ENCODE data around the gene EXOC3L1. TPM values are rescaled to one million over a fixed set of nuclear protein-coding genes. Genes with fewer than 3 reads are reported as not detected.

The EXOC3L1 gene
- total and polyA plus RNA-seq, 5 experiments from 2014 or later: 0.20 to 0.32 (median 0.31) TPM; not detected in 2

DNA sequence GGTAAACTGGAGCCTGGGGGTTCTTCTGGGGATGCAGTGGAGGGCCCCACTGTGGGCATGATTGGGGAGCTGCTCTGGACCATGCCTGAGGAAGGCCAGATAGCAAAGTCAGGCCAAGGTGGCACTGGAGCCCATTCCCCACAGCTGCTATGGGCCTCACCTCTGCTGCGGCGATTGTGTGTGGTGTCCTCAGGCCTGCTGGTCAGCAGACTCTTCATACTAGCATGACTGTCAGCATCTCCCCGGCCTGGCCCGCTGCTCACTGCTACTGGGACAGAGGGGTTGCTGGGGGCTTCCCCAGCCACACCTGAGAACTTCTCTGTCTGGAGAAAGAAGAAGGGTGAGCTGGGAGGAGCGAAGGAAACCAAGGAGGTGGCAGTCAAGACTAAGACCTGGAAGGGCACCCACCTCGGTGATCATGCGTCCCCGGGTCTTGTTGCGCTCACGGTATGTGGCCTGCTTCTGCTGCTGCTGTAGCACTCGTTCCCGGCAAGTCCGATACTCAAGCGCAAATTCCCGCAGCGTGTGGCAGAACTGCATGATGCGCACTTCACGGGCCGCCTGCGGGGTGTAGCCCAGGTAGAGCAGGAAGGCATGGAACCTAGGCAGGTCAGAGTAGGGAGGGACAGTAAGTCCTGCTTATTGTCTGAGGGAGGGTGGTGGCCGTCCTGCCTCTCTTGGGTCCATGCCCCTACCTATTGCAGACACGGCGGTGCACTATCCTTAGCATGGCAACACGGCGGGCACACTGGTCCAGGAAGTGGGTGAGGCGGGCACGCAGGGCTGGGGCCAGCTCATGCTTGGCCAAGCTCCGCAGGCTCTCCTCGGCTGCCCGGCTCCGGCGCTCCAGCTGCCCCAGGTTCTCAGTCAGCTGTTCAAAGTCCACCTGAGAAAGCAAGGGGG is 40.2 kb upstream of the EXOC3L1 start:
- DNase-seq (peak in 1 of 10 donors; percentile 32), ATAC-seq (no peak)
- no peaks in the 10 kb centered on the region for H3K27me3 Mint-ChIP-seq
- POLR2A ChIA-PET: interaction anchor here (3.6 to 7.8 kb wide), 2 partner anchors 9 to 16 kb away, joined by 24 to 99 read pairs; partner anchors contain the start of genes FHOD1 and SLC9A5
- peak overlapping the region in 3 of 10 donors; percentile 11 to 59 (median 48) for H3K4me3 Mint-ChIP-seq
- no peaks in the 10 kb centered on the region for H3K9me3 Mint-ChIP-seq
- H3K36me3 Mint-ChIP-seq: peaks cover 0 to 30% (median 0%) of the 10 kb centered on the region in 3 donors
- H3K27ac Mint-ChIP-seq: peak overlapping the region in 2 of 10 donors; percentile 13 to 62
- peaks cover 20 to 33% (median 31%) of the 10 kb centered on the region in 4 donors for H3K4me1 Mint-ChIP-seq

- ATAC-seq (no peak), DNase-seq (peak in 1 of 10 donors; percentile 7)
- Mint-ChIP-seq H3K27ac (peak overlapping the region in 3 of 10 donors; percentile 17 to 53 (median 22)), H3K4me3 (peak overlapping the region in 9 of 10 donors; percentile 22 to 100 (median 99)), H3K27me3 (no peaks in the 10 kb centered on the region), H3K36me3 (peaks cover 0 to 29% (median 0%) of the 10 kb centered on the region in 3 donors), H3K9me3 (no peaks in the 10 kb centered on the region), H3K4me1 (peaks cover 25 to 45% (median 43%) of the 10 kb centered on the region in 4 donors)
- POLR2A ChIA-PET: interaction anchor here (3.6 to 7.8 kb wide), 2 partner anchors 10 to 17 kb away, joined by 24 to 99 read pairs; partner anchors contain the start of genes FHOD1 and SLC9A5
These were observed 39.0 kb upstream of the EXOC3L1 start for GRCh38 chr16:67228905-67229304.

DNA sequence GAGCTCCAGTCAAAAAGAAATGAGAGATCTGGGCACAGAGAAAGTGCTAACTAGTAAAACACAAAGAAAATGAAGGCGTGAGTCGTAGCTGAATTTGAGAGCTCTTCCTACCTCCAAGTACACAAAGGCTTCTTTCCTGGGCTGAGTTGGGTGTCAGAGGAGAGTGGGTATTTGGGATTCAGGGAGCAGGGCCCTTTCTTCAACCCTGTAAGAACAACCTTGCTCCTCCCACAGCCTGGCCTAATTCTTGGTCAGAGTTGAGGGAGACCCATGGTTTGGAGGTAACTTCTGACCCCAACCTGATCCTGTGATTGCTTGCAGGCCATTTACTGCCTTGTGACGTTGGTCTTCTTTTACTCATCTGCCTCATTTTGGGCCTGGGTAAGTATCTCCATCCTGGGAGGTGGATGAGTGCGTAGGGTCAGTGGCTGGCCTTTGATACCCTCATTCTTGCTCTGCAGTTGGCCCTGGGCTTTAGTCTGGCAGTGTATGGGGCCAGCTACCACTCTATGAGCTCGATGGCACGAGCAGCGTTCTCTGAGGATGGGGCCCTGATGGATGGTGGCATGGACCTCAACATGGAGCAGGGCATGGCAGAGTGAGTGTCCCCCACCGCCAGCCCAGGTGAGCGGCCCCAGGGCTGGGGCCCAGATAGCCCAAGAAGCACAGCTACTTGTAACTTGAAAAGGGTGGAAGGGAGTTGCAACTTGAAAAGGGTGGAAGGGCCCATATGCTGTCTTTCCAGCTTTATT is 38.3 kb upstream of the EXOC3L1 start:
- H3K9me3 Mint-ChIP-seq: no peaks in the 10 kb centered on the region
- H3K4me1 Mint-ChIP-seq: peaks cover 25 to 49% (median 46%) of the 10 kb centered on the region in 4 donors
- H3K4me3 Mint-ChIP-seq: peak overlapping the region; percentile 97 to 100 (median 99)
- H3K27ac Mint-ChIP-seq: peak overlapping the region in 9 of 10 donors; percentile 22 to 99 (median 98)
- peaks cover 0 to 25% (median 0%) of the 10 kb centered on the region in 3 donors for H3K36me3 Mint-ChIP-seq
- POLR2A ChIA-PET: interaction anchor here (1.3 to 7.8 kb wide), 4 partner anchors 11 to 35 kb away, joined by 4 to 99 read pairs (median 20); partner anchors contain the start of genes E2F4, FHOD1 and SLC9A5
- no peak for ATAC-seq
- DNase-seq: no peak
- H3K27me3 Mint-ChIP-seq: no peaks in the 10 kb centered on the region

DNA sequence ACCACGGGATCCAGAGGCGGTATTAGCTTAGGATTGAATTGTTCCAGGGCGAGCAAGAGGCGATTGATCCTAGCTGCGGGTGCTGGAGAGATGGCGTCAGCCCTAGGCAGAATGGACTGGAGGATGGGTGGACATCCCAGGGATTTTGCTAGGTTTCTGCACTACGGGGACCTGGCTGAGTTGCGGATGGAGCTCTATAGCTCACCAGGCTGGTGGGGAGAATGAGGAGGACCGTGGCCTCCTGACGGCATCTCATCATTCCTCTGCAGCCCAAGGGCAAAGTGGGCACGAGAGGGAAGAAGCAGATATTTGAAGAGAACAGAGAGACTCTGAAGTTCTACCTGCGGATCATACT is 37.6 kb upstream of the EXOC3L1 start:
- DNase-seq (no peak), ATAC-seq (no peak)
- H3K4me1 Mint-ChIP-seq: peaks cover 25 to 53% (median 48%) of the 10 kb centered on the region in 4 donors
- no peaks in the 10 kb centered on the region for H3K27me3 Mint-ChIP-seq
- peak overlapping the region; percentile 97 to 100 (median 99) for H3K4me3 Mint-ChIP-seq
- H3K36me3 Mint-ChIP-seq: peaks cover 0 to 25% (median 0%) of the 10 kb centered on the region in 3 donors
- peak overlapping the region; percentile 93 to 99 (median 99) for H3K27ac Mint-ChIP-seq
- POLR2A ChIA-PET: interaction anchor here (1.0 to 7.8 kb wide), 14 partner anchors 7 to 199 kb away, joined by 3 to 99 read pairs (median 4); partner anchors contain the start of genes CBFB, E2F4, FBXL8 and FHOD1
- H3K9me3 Mint-ChIP-seq: no peaks in the 10 kb centered on the region

- Mint-ChIP-seq H3K36me3 (peaks cover 0 to 25% (median 0%) of the 10 kb centered on the region in 3 donors), H3K4me1 (peaks cover 25 to 53% (median 48%) of the 10 kb centered on the region in 4 donors), H3K9me3 (no peaks in the 10 kb centered on the region), H3K27ac (peak within 1 kb of the TSS; percentile 93 to 99 (median 99)), H3K27me3 (no peaks in the 10 kb centered on the region), H3K4me3 (peak within 1 kb of the TSS; percentile 97 to 100 (median 99))
- ATAC-seq (peak; percentile 94 to 95), DNase-seq (peak; percentile 91 to 99 (median 98))
- POLR2A ChIA-PET: interaction anchor here (0.8 to 7.8 kb wide), 16 partner anchors 8 to 198 kb away, joined by 3 to 99 read pairs (median 4); partner anchors contain the start of genes CBFB, E2F4, FBXL8 and FHOD1
These were observed 37.0 kb upstream of the EXOC3L1 start, which contains the start of gene TMEM208 for GRCh38 chr16:67226804-67227566. TSS of gene TMEM208 (plus strand) at chr16:67227130. CDS start at chr16:67227219, 89 bp downstream.

GRCh38 chr16:67226295-67226803 is 36.4 kb upstream of the EXOC3L1 start:
- POLR2A ChIA-PET: interaction anchor here (0.8 to 7.8 kb wide), 15 partner anchors 9 to 197 kb away, joined by 3 to 99 read pairs (median 4); partner anchors contain the start of genes CBFB, E2F4, FBXL8 and FHOD1
- H3K27me3 Mint-ChIP-seq: no peaks in the 10 kb centered on the region
- H3K9me3 Mint-ChIP-seq: no peaks in the 10 kb centered on the region
- DNase-seq (no peak), ATAC-seq (no peak)
- H3K4me1 Mint-ChIP-seq: peaks cover 25 to 53% (median 48%) of the 10 kb centered on the region in 4 donors
- H3K27ac Mint-ChIP-seq: peak overlapping the region; percentile 93 to 99 (median 99)
- peak overlapping the region; percentile 97 to 100 (median 99) for H3K4me3 Mint-ChIP-seq
- H3K36me3 Mint-ChIP-seq: peaks cover 0 to 22% (median 0%) of the 10 kb centered on the region in 3 donors

DNA sequence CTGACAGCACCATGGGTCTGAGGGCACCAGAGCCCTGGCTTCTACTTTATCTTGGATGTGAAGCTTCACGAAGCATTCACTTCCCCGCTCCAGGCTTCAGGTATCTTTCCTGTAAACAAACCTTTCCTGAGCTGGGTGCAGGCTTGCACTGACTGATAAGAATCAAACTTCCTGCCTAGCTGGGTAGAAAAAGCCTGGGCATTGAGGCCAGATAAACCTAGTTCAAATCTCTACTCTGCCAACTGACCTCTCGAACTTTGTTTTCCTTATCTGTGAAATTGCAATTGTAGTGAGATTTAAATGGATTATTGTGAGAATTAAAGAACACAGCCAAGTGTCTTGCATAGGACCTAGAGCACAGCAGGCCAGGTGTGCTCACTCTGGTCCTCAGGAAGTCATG is 34.1 kb upstream of the EXOC3L1 start:
- H3K4me1 Mint-ChIP-seq: peaks cover 28 to 53% (median 48%) of the 10 kb centered on the region in 4 donors
- POLR2A ChIA-PET: interaction anchor here (2.5 kb wide), 1 partner anchor 16 kb away, joined by 10 read pairs; no protein-coding TSS in a partner anchor
- H3K4me3 Mint-ChIP-seq: no peak overlapping the region
- no peaks in the 10 kb centered on the region for H3K9me3 Mint-ChIP-seq
- H3K27me3 Mint-ChIP-seq: no peaks in the 10 kb centered on the region
- ATAC-seq: no peak
- peak overlapping the region in 8 of 10 donors; percentile 1 to 85 (median 36) for H3K27ac Mint-ChIP-seq
- peaks cover 0 to 14% (median 3%) of the 10 kb centered on the region in 3 donors for H3K36me3 Mint-ChIP-seq
- DNase-seq: no peak

DNA sequence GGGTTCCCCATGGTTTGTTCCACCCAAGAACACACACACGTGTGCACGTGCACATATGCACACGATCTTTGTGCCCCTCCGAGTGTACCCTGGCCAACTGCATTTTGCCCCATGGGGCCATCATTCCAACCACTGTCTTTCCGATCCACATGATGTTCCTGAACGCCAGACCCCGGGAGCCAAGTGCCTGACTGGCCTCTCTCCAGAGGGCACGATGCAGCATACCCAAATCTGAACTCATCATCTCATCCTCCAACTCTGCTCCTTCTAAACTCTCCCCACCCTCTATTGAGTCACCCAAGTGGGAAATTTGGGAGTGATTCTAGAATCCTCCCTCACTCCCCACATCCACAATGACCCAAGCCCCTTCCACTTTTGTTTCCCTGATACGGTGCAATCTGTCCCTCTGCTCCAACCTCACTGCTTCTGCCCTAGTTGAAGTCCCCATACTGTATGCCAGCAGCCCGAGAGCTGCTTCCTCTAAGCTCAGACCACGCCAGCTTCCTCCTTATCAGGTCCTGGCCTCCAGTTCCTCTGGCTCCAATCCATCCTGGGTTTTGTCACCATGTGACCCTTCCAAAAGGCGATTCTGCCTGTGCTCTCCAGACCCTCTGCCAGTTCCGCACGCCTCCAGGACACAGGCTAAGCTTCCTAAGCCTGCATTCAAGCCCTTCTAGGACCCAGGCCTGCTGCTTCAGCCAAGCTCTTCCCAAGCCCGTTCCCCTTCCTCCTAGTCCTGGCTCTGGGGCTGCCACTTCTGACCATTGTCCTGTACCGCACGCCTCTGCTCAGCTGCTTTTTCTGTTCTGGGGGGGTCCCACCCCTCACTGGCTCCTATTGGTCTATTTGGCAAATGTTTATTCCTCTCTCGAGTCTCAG is 26.9 kb upstream of the EXOC3L1 start:
- no peak overlapping the region for H3K4me3 Mint-ChIP-seq
- POLR2A ChIA-PET: interaction anchor here (0.7 kb wide), 1 partner anchor 141 kb away, joined by 4 read pairs; no protein-coding TSS in a partner anchor
- H3K9me3 Mint-ChIP-seq: no peaks in the 10 kb centered on the region
- DNase-seq (no peak), ATAC-seq (no peak)
- H3K4me1 Mint-ChIP-seq: peaks cover 0 to 17% (median 8%) of the 10 kb centered on the region in 4 donors
- peaks cover 0 to 23% (median 3%) of the 10 kb centered on the region in 3 donors for H3K36me3 Mint-ChIP-seq
- peak overlapping the region in 5 of 10 donors; percentile 11 to 63 (median 46) for H3K27ac Mint-ChIP-seq
- H3K27me3 Mint-ChIP-seq: no peaks in the 10 kb centered on the region

- ATAC-seq (no peak), DNase-seq (no peak)
- POLR2A ChIA-PET: no interaction called here
- Mint-ChIP-seq H3K4me1 (peaks cover 0 to 17% (median 8%) of the 10 kb centered on the region in 4 donors), H3K27me3 (no peaks in the 10 kb centered on the region), H3K36me3 (peaks cover 0 to 23% (median 3%) of the 10 kb centered on the region in 3 donors), H3K4me3 (no peak overlapping the region), H3K27ac (peak overlapping the region in 2 of 10 donors; percentile 11 to 31), H3K9me3 (no peaks in the 10 kb centered on the region)
These were observed 25.8 kb upstream of the EXOC3L1 start for GRCh38 chr16:67215706-67216105.

- H3K4me1 Mint-ChIP-seq: peaks cover 0 to 17% (median 8%) of the 10 kb centered on the region in 4 donors
- H3K27ac Mint-ChIP-seq: no peak overlapping the region
- H3K4me3 Mint-ChIP-seq: no peak overlapping the region
- DNase-seq (no peak), ATAC-seq (no peak)
- H3K9me3 Mint-ChIP-seq: no peaks in the 10 kb centered on the region
- no peaks in the 10 kb centered on the region for H3K27me3 Mint-ChIP-seq
- POLR2A ChIA-PET: interaction anchor here (1.4 kb wide), 1 partner anchor 13 kb away, joined by 3 read pairs; no protein-coding TSS in a partner anchor
- H3K36me3 Mint-ChIP-seq: peaks cover 0 to 15% (median 0%) of the 10 kb centered on the region in 3 donors
These were observed 23.5 kb upstream of the EXOC3L1 start for GRCh38 chr16:67213197-67214019.

All from naive thymus-derived CD8-positive, alpha-beta T cell (primary cell).